NT2/D1 (cell line): ENCODE results near the gene MCFD2.

Experiments
- SUZ12 ChIP-seq: IDR thresholded peaks from 2 replicates; pipeline ENCODE4 v1.6.1; 2011; ENCODE audit not compliant: insufficient read length, insufficient read depth; ENCODE audit errors: extremely low read depth
- YY1 ChIP-seq: IDR thresholded peaks from 2 replicates; pipeline ENCODE4 v1.6.1; 2011; ENCODE audit not compliant: insufficient read length, insufficient read depth

DNA sequence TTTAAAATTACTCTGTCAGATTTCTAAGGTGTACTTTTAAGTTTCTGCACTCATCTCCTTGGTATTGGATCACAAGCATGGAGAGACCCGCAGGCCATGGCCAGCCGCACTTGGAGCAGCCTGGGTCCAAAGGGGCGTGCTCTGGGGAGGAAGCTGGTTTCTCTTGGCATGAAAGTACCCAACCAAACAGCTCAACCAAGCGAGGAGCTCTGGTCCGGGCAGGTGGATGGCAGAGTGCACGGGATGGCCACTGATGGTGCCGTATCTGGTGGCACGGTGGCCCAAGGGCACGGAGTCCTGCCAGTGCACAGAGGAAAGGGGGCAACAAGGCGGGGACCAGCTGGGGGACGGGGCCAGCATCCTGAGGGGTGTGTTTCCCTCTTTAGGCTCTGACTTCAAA is 32.2 kb upstream of the MCFD2 start:
- TF ChIP-seq YY1 (no peak), SUZ12 (no peak)
